Measurements from ENCODE around the gene SPDEF.

Gene SPDEF

GRCh38 chr6:34539181-34539580 lies 16.9 kb downstream of the SPDEF start:
- no peak for TF ChIP-seq CTCF (IDR thresholded peaks at IDR 0.05; ENCODE audit: insufficient read depth, low read length, missing control alignments)
- H3K4me3 ChIP-seq (ENCODE audit: low read depth, low read length) = no peak overlapping the region
- no peak for DNase-seq (ENCODE audit: low read depth, low spot score)
- ChIA-PET CTCF (no interaction called here), POLR2A (no interaction called here)

GRCh38 chr6:34538581-34538980 lies 17.5 kb downstream of the SPDEF start:
- CTCF ChIA-PET = no interaction called here
- no peak for TF ChIP-seq CTCF (IDR thresholded peaks at IDR 0.05; ENCODE audit: insufficient read depth, low read length, missing control alignments)
- POLR2A ChIA-PET = no interaction called here

GRCh38 chr6:34537922-34538550 lies 18.1 kb downstream of the SPDEF start:
- ChIA-PET POLR2A (no interaction called here), CTCF (interaction anchor here (4.1 kb wide), 1 partner anchor 11 kb away, joined by 12 read pairs; no protein-coding TSS in a partner anchor)
- no peak for TF ChIP-seq CTCF (IDR thresholded peaks at IDR 0.05; ENCODE audit: insufficient read depth, low read length, missing control alignments)
- no peak for DNase-seq (ENCODE audit: low read depth, low spot score)
- H3K4me3 ChIP-seq (ENCODE audit: low read depth, low read length) = no peak overlapping the region

More at GRCh38 chr6:34538581-34538980, 17.5 kb downstream of the SPDEF start:
- H3K4me3 ChIP-seq (ENCODE audit: low read depth, low read length) = no peak overlapping the region
- DNase-seq (ENCODE audit: low read depth, low spot score) = no peak

- no peak for DNase-seq (ENCODE audit: low read depth, low spot score)
- CTCF ChIA-PET = interaction anchor here (4.1 kb wide), 1 partner anchor 10 kb away, joined by 12 read pairs; no protein-coding TSS in a partner anchor
- no peak overlapping the region for H3K4me3 ChIP-seq (ENCODE audit: low read depth, low read length)
These were observed 18.9 kb downstream of the SPDEF start for GRCh38 chr6:34536959-34537848.

GRCh38 chr6:34536251-34536958 lies 19.7 kb downstream of the SPDEF start:
- POLR2A ChIA-PET = no interaction called here
- no peak for TF ChIP-seq CTCF (IDR thresholded peaks at IDR 0.05; ENCODE audit: insufficient read depth, low read length, missing control alignments)
- DNase-seq (ENCODE audit: low read depth, low spot score) = no peak
- CTCF ChIA-PET = interaction anchor here (1.5 to 4.1 kb wide), 2 partner anchors 9 to 73 kb away, joined by 3 to 12 read pairs; no protein-coding TSS in a partner anchor
- H3K4me3 ChIP-seq (ENCODE audit: low read depth, low read length) = no peak overlapping the region

More at GRCh38 chr6:34536959-34537848, 18.9 kb downstream of the SPDEF start:
- TF ChIP-seq CTCF (IDR thresholded peaks at IDR 0.05; ENCODE audit: insufficient read depth, low read length, missing control alignments) = no peak
- POLR2A ChIA-PET = no interaction called here

Data from AG04449 (cell line).